ENCODE data around the gene C16orf54. TPM values are rescaled to one million over a fixed set of nuclear protein-coding genes. Genes with fewer than 3 reads are reported as not detected.
"Not testable (repeated sequence)": the region's sequence is repeated elsewhere in the genome, so short reads cannot be mapped to it uniquely, and the experiment has no call there.

Gene C16orf54
- total RNA-seq, 1 experiment from 2014 or later = 0.15 TPM

GRCh38 chr16:29696881-29697331 is 48.9 kb downstream of the C16orf54 start:
- Histone ChIP-seq H3K9me2 (ENCODE audit: insufficient read depth) (no peaks in the 10 kb centered on the region), H3K4me1 (ENCODE audit: control insufficient read depth in 1 of 2, insufficient read depth in 2 of 2, low read length in 2 of 2) (peaks cover 2 to 18% of the 10 kb centered on the region in 2 experiments; a peak in 3 of 4 replicates), H3K4me3 (replicated peaks in 1 of 2; ENCODE audit: low read depth in 1 of 2, low read length in 2 of 2) (no peak overlapping the region), H3K36me3 (ENCODE audit: control insufficient read depth in 1 of 2, insufficient read depth in 2 of 2, low read length in 2 of 2) (no peaks in the 10 kb centered on the region), H3K27ac (ENCODE audit: low read depth, low read length) (no peak overlapping the region), H3K27me3 (ENCODE audit: insufficient read depth, low read length) (no peaks in the 10 kb centered on the region), H3K4me2 (ENCODE audit: low read length) (no peak overlapping the region), H3K9ac (ENCODE audit: low read length) (no peak overlapping the region), H3K79me2 (ENCODE audit: insufficient read depth, low read length) (no peaks in the 10 kb centered on the region), H2AFZ (ENCODE audit: low read depth, low read length, poor library complexity, severe bottlenecking) (no peak overlapping the region), H4K20me1 (ENCODE audit: insufficient read depth) (no peaks in the 10 kb centered on the region), H3K9me3 (ENCODE audit: control insufficient read depth in 1 of 2, insufficient read depth in 1 of 2, low read depth in 1 of 2, low read length in 2 of 2) (no peaks in the 10 kb centered on the region)
- BruUV-seq (replicated peaks) = no TSS peak
- POLR2A ChIA-PET = no interaction called here
- TF ChIP-seq RAD21 (IDR thresholded peaks at IDR 0.05; ENCODE audit: low read depth) (no peak), JUND (IDR thresholded peaks at IDR 0.05) (no peak), POLR2AphosphoS5 (IDR thresholded peaks at IDR 0.05; ENCODE audit: low read depth, low read length) (no peak), CTCF (IDR thresholded peaks at IDR 0.05 in 2 of 3, conservative IDR thresholded peaks at IDR 0.05 in 1 of 3; ENCODE audit: borderline replicate concordance in 1 of 3, insufficient read depth in 1 of 3, low read depth in 2 of 3, low read length in 2 of 3) (no peak), EZH2phosphoT487 (IDR thresholded peaks at IDR 0.05; ENCODE audit: borderline replicate concordance) (no peak)
- ATAC-seq (no peak), DNase-seq (ENCODE audit: low read depth, low spot score) (no peak)
- intact Hi-C loops (cut with micrococcal nuclease) = no loop called here
- CTCF ChIA-PET = no interaction called here
- RAD21 ChIA-PET (ENCODE audit: low non-redundant PET in 1 of 2, low total read pairs in 2 of 2, uncharacterized antibody in 2 of 2, unreplicated experiment in 2 of 2) = no interaction called here

DNA sequence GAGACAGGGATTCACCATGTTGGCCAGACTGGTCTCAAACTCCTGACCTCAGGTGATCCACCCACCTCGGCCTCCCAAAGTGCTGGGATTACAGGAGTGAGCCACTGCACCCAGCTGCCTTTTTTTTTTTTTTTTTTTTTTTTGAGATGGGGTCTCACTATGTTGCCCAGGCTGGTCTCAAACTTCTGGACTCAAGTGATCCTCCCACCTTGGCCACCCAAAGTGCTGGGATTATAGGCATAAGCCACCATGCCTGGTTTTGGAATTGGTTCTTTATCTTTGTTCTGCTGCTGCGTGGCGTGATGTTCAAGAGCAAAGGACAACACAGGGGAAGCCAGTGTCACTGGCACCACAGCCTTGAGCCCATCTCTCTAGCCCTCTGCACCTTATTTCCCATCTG is 50.1 kb downstream of the C16orf54 start:
- H3K4me1 ChIP-seq (ENCODE audit: control insufficient read depth in 1 of 2, insufficient read depth in 2 of 2, low read length in 2 of 2) = peaks cover 0 to 13% of the 10 kb centered on the region in 2 experiments; a peak in 3 of 4 replicates
- DNase-seq (ENCODE audit: low read depth, low spot score); RAD21 ChIA-PET (ENCODE audit: low non-redundant PET in 1 of 2, low total read pairs in 2 of 2, uncharacterized antibody in 2 of 2, unreplicated experiment in 2 of 2); H3K9ac ChIP-seq (ENCODE audit: low read length); H2AFZ ChIP-seq (ENCODE audit: low read depth, low read length, poor library complexity, severe bottlenecking); H3K4me3 ChIP-seq (replicated peaks in 1 of 2; ENCODE audit: low read depth in 1 of 2, low read length in 2 of 2); H3K36me3 ChIP-seq (ENCODE audit: control insufficient read depth in 1 of 2, insufficient read depth in 2 of 2, low read length in 2 of 2); intact Hi-C loops (cut with micrococcal nuclease); BruUV-seq (replicated peaks); H3K79me2 ChIP-seq (ENCODE audit: insufficient read depth, low read length); H3K9me2 ChIP-seq (ENCODE audit: insufficient read depth); POLR2A ChIA-PET; H3K4me2 ChIP-seq (ENCODE audit: low read length); H3K9me3 ChIP-seq (ENCODE audit: control insufficient read depth in 1 of 2, insufficient read depth in 1 of 2, low read depth in 1 of 2, low read length in 2 of 2); H3K27ac ChIP-seq (ENCODE audit: low read depth, low read length); ATAC-seq; H3K27me3 ChIP-seq (ENCODE audit: insufficient read depth, low read length); H4K20me1 ChIP-seq (ENCODE audit: insufficient read depth): not testable (repeated sequence)
- CTCF ChIA-PET = interaction anchor here (0.7 kb wide), 1 partner anchor 341 kb away, joined by 4 read pairs; no protein-coding TSS in a partner anchor
